SH-SY5Y (cell line): Measurements from ENCODE around the gene TFAP2D.

Experiments
- GATA2 ChIP-seq: IDR thresholded peaks from 2 replicates; pipeline ENCODE4 v1.6.1; 2011; ENCODE audit warnings: mild to moderate bottlenecking, low read depth, low read length
- GATA3 ChIP-seq: IDR thresholded peaks from 2 replicates; pipeline ENCODE4 v1.6.1; 2011; ENCODE audit warnings: low read depth, mild to moderate bottlenecking, low read length, moderate library complexity

Gene TFAP2D

DNA sequence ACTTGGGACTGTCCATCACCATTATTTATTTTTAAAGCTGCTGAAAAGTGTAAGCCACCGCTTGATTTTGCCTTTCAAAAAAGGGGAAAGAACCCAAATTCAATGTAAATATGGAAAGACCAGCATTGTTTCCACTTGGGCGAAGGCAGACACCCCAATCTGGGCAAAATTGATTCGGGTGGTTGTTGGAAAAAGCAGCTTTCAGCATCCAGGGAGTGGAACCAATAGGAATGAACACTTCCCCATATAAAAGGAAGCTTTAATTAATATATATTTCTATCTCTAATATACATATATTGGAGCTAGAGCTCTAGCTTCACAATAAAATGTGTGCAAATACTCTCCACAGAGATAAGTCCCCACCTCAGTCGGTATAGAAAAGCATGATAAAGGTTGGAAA, at the start of gene TFAP2D:
TSS of gene TFAP2D (plus strand) at position 301 of the 400 bp plus-strand sequence. CDS start 530 bp downstream, outside the sequence.
- TF ChIP-seq GATA3 = no peak
- TF ChIP-seq GATA2 = no peak

DNA sequence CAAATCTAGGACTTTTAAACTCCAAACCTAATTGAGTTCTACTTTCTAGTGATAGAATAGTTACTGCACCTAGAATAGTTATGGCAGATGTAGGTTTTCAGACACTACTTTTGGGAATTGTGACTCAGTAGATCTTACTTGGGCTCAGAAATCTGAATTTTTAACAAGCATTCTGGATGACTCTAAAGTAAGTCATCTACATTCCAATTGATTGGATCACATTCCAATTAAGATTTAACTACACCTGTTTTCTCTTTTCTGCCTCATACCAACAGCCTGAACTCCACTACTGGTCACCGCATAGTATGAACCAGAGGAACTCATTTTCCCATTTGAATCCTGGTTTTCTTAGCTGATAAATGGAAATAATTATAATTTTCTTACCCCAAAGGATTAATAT, 49.5 kb upstream of the TFAP2D start:
- no peak for TF ChIP-seq GATA2
- TF ChIP-seq GATA3 = no peak

DNA sequence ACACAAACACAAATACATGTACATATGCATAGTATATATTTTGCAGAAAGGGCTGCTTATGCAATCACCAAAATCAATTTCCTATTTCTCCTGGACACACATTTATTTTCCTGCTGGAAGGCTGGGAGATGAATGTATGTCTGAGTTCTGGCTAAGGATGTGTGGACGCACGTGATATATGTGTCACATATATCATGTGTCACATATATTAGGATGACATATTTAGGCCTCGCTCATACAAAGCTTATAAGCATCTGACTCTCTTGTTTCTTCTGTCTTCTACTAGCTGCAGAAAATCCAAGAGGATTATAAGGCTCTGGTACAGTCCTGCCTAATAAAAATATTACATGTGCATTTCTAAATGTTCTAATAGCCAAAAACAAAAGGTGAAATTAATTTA, 47.2 kb upstream of the TFAP2D start:
- no peak for TF ChIP-seq GATA3
- TF ChIP-seq GATA2 = no peak

GRCh38 chr6:50681213-50681824, 32.0 kb upstream of the TFAP2D start:
- TF ChIP-seq GATA3 (no peak), GATA2 (no peak)

- TF ChIP-seq GATA2 (no peak), GATA3 (no peak)
Observed at GRCh38 chr6:50689210-50689609, 24.1 kb upstream of the TFAP2D start.

- TF ChIP-seq GATA3 = no peak
- no peak for TF ChIP-seq GATA2
Observed at GRCh38 chr6:50691814-50692495, 21.4 kb upstream of the TFAP2D start.

DNA sequence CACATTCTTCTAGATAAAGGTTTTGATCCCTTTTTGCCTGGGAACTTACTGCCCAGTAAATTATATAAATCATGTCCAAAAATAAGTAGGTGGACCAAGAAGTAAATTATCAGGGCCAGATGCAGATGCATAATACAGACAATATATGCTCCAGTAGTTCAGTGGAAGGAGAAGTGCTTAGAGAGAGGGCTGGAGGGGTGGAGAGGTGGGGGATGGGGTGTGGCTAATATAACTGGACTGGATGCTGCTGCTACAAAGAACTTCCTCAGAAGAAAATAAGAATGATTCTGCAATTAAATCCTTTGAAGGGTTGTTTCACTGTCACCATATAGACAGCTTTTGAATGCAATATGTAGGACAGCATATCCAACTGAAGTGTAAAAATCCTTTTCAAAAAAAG, 14.8 kb upstream of the TFAP2D start:
- TF ChIP-seq GATA2 = no peak
- no peak for TF ChIP-seq GATA3

- TF ChIP-seq GATA2 (0 out of 2 replicates have a peak, but pooled peaks have one; percentile 7), GATA3 (no peak)
Observed at GRCh38 chr6:50699051-50699775, 14.1 kb upstream of the TFAP2D start.

DNA sequence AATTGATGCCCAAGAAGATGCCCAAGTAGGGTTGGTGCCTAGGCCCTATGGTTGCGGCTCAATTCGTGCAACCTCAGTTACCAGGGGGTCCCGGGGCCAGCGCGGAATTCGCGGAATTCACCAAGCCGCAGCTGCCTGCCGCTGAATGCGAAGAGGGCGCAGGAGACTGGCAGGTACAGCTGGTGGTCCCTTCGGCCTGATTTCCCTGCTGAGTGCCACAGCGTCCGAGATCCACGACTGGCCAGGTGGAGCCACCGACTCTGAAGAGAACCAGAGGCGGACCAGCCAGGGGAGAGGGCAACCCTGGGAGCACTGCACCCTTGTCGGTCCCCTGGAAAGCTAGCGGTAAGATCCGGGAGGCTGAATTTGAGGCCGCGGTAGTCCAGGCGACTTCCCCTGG, 6.8 kb upstream of the TFAP2D start:
- TF ChIP-seq GATA2 (no peak), GATA3 (no peak)

DNA sequence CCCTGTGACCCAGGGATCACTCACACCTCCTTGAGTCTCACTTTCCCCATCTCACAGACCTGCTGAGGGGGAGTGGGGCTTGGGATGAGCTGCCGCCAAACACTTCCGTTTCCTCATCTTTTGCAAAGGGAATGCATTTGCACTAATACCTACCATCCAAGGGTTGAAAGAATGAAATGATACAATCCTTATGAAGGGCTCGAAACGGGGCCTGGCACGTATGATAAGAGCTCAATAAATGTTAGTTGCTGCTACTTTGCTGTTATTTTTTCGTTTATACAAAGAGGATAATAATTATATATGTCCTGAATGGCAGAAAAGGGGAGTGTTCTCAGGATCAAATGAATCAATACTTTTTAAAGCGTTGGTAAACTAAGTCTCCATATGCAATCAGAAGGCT, 6.1 kb upstream of the TFAP2D start:
- no peak for TF ChIP-seq GATA3
- TF ChIP-seq GATA2 = no peak

DNA sequence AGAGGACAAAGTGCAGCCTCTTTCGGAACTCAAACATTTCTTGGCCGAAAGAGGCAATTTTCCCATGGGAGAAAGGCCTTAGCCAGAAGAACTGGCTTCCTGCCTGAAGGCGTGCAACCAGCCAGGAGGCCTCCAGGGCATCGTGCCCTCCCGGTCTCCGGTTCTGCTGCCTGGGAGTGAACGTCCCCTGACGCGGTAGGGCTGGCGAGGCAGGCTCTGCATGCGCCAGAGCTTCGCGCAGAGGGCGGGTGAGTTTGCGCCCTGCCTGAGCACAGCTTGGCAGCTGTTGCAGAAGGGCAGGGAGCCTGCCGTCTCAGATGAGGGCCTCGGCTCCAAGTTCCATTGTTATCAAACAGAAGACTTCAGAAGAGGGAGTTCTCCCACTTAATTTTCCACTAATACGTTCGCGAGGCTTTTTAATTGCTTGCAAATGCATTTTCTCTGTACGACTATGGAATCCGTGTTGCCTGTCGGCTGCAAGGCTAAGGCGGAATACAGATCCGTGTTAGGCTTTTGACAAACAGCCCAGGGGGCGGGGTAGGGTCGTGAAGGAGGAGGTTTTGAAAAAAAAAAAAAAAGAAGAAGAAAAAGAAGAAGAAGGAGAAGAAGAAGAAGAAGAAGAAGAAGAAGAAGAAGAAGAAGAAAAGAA, 5.5 kb upstream of the TFAP2D start:
- TF ChIP-seq GATA2 (no peak), GATA3 (no peak)

- TF ChIP-seq GATA3 (no peak), GATA2 (no peak)
Observed at GRCh38 chr6:50708664-50709365, 4.5 kb upstream of the TFAP2D start.

- TF ChIP-seq GATA2 = no peak
Observed at GRCh38 chr6:50709366-50709734, 4.0 kb upstream of the TFAP2D start.

DNA sequence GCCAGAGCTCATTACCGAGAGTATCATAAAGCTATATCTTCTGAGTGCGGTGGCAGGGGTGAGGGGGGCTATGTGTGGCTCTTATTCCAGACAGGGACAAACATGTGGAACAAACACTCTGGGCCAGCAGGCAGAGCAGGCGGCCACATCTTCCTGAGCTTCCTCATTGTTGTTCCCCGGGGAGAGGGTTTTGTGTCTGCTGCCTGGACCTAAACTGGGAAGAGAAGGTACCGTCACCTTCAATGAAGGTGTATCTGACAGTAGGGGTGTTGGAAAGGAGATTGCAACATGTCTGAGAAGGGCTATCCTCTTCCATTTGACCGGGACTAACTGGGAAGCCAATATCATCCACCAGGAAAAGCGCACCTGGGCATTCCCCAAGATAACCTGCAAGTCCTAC, 1.6 kb upstream of the TFAP2D start:
- no peak for TF ChIP-seq GATA3
- TF ChIP-seq GATA2 = no peak

- TF ChIP-seq GATA2 (no peak), GATA3 (no peak)
Observed at GRCh38 chr6:50712291-50712690, 1.0 kb upstream of the TFAP2D start.
